AG09309 (cell line): ENCODE results near the gene CLIP1.

Experiments used
- DNase-seq: peaks from one replicate; pipeline ENCODE4 v3.0.0-alpha.2; 2010; ENCODE audit warnings: low read depth
- H3K4me3 ChIP-seq: 2 replicates; pipeline ENCODE4 v1.5.1; 2011; ENCODE audit warnings: mild to moderate bottlenecking, low read depth, low read length, moderate library complexity; ENCODE audit not compliant: control insufficient read depth
- TF ChIP-seq, protein P1 (sequence below): IDR thresholded peaks from 2 replicates; pipeline ENCODE4 v1.5.1; 2011; ENCODE audit warnings: mild to moderate bottlenecking, low read depth, low read length, inconsistent platforms; ENCODE audit not compliant: insufficient read depth, control insufficient read depth; ENCODE audit errors: missing control alignments

CLIP1 gene

DNA sequence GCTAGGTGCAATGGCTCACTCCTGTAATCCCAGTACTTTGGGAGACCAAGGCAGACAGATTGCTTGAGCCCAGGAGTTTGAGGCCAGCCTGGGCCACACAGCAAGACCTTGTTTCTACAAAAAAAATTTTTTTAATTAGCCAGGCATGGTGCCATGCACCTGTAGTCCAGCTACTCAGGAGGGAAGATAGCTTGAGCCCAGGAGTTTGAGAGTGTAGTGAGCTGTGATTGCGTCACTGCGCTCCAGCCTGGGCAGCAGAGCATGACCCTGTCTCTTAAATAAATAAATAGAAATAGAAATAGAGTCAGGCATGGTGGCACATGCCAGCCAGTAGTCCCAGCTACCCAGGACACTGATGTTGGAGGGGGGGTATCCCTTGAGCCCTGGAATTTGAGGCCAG, 36.7 kb upstream of the CLIP1 start:
- TF ChIP-seq, protein P1, sequence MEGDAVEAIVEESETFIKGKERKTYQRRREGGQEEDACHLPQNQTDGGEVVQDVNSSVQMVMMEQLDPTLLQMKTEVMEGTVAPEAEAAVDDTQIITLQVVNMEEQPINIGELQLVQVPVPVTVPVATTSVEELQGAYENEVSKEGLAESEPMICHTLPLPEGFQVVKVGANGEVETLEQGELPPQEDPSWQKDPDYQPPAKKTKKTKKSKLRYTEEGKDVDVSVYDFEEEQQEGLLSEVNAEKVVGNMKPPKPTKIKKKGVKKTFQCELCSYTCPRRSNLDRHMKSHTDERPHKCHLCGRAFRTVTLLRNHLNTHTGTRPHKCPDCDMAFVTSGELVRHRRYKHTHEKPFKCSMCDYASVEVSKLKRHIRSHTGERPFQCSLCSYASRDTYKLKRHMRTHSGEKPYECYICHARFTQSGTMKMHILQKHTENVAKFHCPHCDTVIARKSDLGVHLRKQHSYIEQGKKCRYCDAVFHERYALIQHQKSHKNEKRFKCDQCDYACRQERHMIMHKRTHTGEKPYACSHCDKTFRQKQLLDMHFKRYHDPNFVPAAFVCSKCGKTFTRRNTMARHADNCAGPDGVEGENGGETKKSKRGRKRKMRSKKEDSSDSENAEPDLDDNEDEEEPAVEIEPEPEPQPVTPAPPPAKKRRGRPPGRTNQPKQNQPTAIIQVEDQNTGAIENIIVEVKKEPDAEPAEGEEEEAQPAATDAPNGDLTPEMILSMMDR: no peak
- no peak overlapping the region for H3K4me3 ChIP-seq
- DNase-seq: no peak

DNA sequence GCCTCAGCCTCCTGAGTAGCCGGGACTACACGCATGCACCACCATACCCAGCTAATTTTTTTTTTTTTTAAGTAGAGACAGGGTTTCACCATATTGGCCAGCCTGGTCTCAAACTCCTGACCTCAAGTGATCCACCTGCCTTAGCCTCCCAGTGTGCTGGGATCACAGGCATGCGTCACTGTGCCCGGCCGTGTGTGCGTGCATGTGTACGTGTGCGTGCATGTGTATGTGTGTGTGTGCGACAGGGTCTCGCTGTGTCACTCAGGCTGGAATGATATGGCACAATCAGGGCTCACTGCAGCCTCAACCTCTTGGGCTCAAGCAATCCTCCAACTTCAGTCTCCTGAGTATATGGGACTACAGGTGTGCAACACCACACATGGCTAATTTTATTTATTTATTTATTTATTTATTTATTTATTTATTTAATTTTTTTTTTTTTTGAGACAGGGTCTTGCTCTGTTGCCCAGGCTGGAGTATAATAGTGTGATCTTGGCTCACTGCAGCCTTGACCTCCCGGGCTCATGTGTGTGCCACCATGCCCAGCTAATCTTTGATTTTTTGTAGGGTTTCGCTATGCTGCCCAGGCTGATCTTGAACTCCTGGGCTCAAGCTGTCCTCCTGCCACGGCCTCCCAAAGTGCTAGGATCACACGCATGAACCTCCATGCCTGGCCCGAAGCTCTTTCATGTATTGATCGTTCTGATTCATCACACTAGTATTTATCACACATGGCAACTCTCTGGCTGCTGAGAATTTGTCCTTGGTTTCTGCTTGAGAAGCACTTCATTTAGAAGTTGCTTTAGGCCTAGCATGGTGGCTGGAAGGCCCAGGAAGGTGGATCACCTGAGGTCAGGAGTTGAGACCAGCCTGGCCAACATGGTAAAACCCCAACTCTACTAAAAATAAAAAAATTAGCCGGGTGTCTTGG, 35.9 kb upstream of the CLIP1 start:
- DNase-seq: no peak
- TF ChIP-seq, protein P1: no peak
- H3K4me3 ChIP-seq: no peak overlapping the region

- TF ChIP-seq, protein P1: no peak
- no peak for DNase-seq
- no peak overlapping the region for H3K4me3 ChIP-seq
Measured at GRCh38 chr12:122457627-122458026, 35.2 kb upstream of the CLIP1 start.

DNA sequence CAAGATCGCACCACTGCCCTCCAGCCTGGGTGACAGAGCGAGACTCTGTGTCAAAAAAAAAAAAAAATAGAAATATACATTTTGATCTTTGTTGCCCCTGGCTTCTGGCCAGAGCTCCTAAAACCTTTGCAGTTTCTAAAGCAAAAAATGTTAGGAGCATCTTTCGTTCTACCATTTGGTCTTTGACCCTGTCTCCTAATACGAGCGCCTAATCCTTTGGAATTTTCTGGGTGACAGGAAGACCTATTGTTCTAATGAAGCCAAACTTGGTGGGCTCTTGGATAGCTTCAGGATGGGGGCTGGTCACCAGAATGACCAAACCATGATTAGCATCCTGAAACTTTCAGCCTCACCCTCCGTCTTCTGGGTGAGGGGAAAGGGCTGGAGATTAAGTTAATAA, 32.3 kb upstream of the CLIP1 start:
- TF ChIP-seq, protein P1: no peak
- no peak for DNase-seq

GRCh38 chr12:122454250-122454721, 31.8 kb upstream of the CLIP1 start:
- H3K4me3 ChIP-seq: no peak overlapping the region
- DNase-seq: no peak
- TF ChIP-seq, protein P1: no peak

More for the DNA sequence above, 32.3 kb upstream of the CLIP1 start:
- H3K4me3 ChIP-seq: no peak overlapping the region

DNA sequence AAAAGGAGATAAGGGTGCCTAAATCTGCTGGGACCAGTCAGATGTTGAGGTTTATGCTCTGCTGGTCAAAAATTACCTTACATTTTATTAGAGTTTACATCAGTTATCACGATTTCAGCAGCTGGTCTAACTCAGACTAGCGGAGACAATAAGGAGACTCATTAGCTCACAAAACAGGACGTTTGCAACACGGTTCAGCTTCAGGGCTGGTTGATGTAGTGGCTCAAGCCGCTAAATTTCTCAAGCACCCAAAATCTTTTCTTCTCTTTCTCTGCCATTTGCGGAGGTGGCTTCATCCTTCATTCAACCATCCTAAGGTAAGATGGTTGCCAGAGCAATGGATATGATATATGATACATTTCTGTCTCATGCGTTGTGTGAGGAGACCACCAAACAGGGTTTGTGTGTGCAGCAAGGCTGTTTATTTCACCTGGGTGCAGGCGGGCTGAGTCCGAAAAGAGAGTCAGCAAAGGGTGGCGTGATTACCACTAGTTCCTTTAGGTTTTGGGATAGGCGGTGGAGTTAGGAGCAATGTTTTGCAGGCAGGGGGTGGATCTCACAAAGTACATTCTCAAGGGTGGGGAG, 30.3 kb upstream of the CLIP1 start:
- DNase-seq: no peak
- TF ChIP-seq, protein P1: no peak
- no peak overlapping the region for H3K4me3 ChIP-seq
